Right atrium auricular region (tissue), 2 donors: ENCODE data around the gene RBPJL. TPM values are rescaled to one million over a fixed set of nuclear protein-coding genes. Genes with fewer than 3 reads are reported as not detected.

Experiments used
- DNase-seq: peaks from one replicate; pipeline ENCODE4 v3.0.0-alpha.2; 2019; ENCODE audit warnings: low spot score
- H3K27ac ChIP-seq, 2 donors: fragments of 200-600 bp; sonication (generic); 1 replicate in 1 of 2; 2 replicates in 1 of 2; pipeline ENCODE4 v1.5.1; 2016 to 2019
- H3K27me3 ChIP-seq, 2 donors: fragments of 200-600 bp; sonication (generic); one replicate each; pipeline versions ENCODE4 v1.5.1 to v1.6.0; 2017 to 2019
- H3K36me3 ChIP-seq: fragments of 200-600 bp; sonication (generic); one replicate; pipeline ENCODE4 v1.5.1; 2016
- H3K4me1 ChIP-seq, 2 donors: fragments of 200-600 bp; sonication (generic); one replicate each; pipeline versions ENCODE4 v1.5.1 to v1.6.0; 2017 to 2019
- H3K4me3 ChIP-seq, 2 donors: fragments of 200-600 bp; sonication (generic); 1 replicate in 1 of 2; 2 replicates in 1 of 2; pipeline ENCODE4 v1.5.1; 2017 to 2019; ENCODE audit warnings: mild to moderate bottlenecking in 1 of 2, moderate library complexity in 1 of 2
- H3K9me3 ChIP-seq, 2 donors: fragments of 200-600 bp; sonication (generic); one replicate each; pipeline ENCODE4 v1.5.1; 2019
- total RNA-seq, 2 donors: library from RNA; depleted of rRNA; stranded (reverse); fragments of >200 nt; gene quantifications; one replicate each; pipeline ENCODE4 v1.1.0, GENCODE V29; 2016
- TF ChIP-seq, protein P1 (sequence below), 2 donors: fragments of 200-600 bp; sonication (generic); IDR thresholded peaks; one replicate each; pipeline ENCODE4 v1.5.1; 2019; ENCODE audit warnings: antibody characterized with exemption in 2 of 2

Gene RBPJL
- total RNA-seq, 2 donors from 2014 or later: not detected

- Histone ChIP-seq H3K36me3 (peaks cover 21% of the 10 kb centered on the region), H3K27ac (peak overlapping the region; percentile 96 to 97), H3K4me1 (peaks cover 5 to 100% of the 10 kb centered on the region in 2 donors), H3K4me3 (peak overlapping the region; percentile 9 to 26), H3K9me3 (no peaks in the 10 kb centered on the region), H3K27me3 (no peaks in the 10 kb centered on the region)
- TF ChIP-seq, protein P1, sequence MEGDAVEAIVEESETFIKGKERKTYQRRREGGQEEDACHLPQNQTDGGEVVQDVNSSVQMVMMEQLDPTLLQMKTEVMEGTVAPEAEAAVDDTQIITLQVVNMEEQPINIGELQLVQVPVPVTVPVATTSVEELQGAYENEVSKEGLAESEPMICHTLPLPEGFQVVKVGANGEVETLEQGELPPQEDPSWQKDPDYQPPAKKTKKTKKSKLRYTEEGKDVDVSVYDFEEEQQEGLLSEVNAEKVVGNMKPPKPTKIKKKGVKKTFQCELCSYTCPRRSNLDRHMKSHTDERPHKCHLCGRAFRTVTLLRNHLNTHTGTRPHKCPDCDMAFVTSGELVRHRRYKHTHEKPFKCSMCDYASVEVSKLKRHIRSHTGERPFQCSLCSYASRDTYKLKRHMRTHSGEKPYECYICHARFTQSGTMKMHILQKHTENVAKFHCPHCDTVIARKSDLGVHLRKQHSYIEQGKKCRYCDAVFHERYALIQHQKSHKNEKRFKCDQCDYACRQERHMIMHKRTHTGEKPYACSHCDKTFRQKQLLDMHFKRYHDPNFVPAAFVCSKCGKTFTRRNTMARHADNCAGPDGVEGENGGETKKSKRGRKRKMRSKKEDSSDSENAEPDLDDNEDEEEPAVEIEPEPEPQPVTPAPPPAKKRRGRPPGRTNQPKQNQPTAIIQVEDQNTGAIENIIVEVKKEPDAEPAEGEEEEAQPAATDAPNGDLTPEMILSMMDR (IDR thresholded peaks at IDR 0.05): no peak
- peak; percentile 84 for DNase-seq
Observed at GRCh38 chr20:45341939-45342854, 35.6 kb downstream of the RBPJL start.

- DNase-seq: no peak
- TF ChIP-seq, protein P1 (IDR thresholded peaks at IDR 0.05): no peak
- Histone ChIP-seq H3K27me3 (no peaks in the 10 kb centered on the region), H3K36me3 (peaks cover 21% of the 10 kb centered on the region), H3K27ac (peak overlapping the region; percentile 96 to 97), H3K4me1 (peaks cover 5 to 98% of the 10 kb centered on the region in 2 donors), H3K4me3 (no peak overlapping the region), H3K9me3 (no peaks in the 10 kb centered on the region)
Observed at GRCh38 chr20:45342855-45343531, 36.4 kb downstream of the RBPJL start.

DNA sequence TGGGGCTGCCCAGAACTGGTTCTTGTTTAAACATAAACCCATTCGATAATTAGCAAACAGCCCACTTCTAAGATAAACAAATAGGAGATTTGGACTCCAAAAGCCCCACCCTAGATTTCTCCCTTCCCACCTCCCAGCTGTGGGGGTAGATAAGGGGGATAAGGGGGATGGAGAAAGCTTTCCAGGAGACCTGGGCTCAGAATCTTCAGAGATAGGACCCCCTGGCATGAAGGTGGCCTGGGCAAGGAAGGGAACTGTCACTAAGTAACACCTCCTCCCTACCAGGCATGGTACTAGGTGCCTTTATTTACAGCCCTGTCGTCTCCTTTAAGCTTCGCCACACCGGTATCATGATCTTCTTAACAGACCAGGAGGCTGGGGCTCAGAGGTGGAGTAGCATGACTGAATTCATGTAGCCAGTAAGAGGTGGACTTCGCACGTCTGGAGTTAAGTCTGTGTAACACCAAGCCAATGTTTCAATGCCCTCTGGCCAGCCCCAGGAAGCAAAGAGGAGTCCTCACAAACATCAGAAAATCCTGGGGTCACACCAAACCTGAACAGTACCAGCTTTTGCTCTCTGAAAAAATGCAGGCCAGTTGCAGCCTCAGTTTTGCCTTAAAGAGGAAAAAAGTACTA is 37.0 kb downstream of the RBPJL start:
- Histone ChIP-seq H3K9me3 (no peaks in the 10 kb centered on the region), H3K4me3 (peak overlapping the region in 1 of 2 donors; percentile 69)

DNA sequence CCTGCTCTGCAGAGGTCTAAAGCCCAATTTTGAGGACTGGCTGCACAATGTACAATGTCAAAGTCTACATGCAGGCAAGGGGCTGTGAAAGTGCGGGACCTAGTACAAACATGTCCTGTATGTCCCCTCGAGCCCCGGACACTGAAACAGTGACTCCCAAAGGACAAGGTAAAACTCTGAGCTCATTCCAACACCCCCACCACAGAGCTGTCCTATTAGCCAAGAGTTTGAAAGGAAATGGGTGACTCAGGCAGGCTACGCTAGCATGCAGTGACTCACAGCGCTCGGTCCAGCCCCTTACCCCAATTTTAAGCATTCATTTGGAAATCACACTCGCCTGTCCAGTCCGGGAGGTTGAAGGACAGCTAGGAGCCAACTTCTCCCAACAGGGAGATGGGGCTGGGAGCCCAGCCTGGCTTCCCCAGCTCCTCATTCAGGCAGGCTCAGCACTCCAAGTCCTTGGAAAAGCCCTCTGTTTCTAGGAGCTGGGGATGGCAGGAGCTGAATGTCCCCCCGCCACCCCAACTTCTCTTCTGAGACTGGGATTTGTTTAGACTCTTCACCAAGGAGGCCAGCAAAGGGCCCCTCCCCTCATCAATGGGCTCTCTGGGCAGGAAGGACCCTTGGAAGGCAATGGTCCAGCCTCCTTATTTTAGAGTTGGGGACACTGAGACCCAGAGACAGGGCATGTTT is 37.7 kb downstream of the RBPJL start:
- Histone ChIP-seq H3K27me3 (no peaks in the 10 kb centered on the region), H3K27ac (peak overlapping the region; percentile 96 to 97), H3K4me1 (peaks cover 5 to 88% of the 10 kb centered on the region in 2 donors), H3K9me3 (no peaks in the 10 kb centered on the region), H3K4me3 (peak overlapping the region; percentile 17 to 69), H3K36me3 (peaks cover 19% of the 10 kb centered on the region)
- peak; percentile 91 for DNase-seq
- TF ChIP-seq, protein P1 (IDR thresholded peaks at IDR 0.05): no peak

More for the DNA sequence above, 37.0 kb downstream of the RBPJL start:
- Histone ChIP-seq H3K36me3 (peaks cover 21% of the 10 kb centered on the region), H3K27me3 (no peaks in the 10 kb centered on the region), H3K27ac (peak overlapping the region; percentile 96 to 97), H3K4me1 (peaks cover 5 to 94% of the 10 kb centered on the region in 2 donors)
- TF ChIP-seq, protein P1 (IDR thresholded peaks at IDR 0.05): no peak
- DNase-seq: no peak
